HG02798 (cell line): Measurements from ENCODE around the gene BABAM2.

ENCODE experiments used
- ATAC-seq: cut with Tn5 transposase; IDR thresholded peaks from one replicate; pipeline ENCODE4 v1.9.1; 2021; ENCODE audit warnings: mild to moderate bottlenecking; ENCODE audit not compliant: unreplicated experiment, poor library complexity

Gene BABAM2

GRCh38 chr2:28053597-28053996 is 163.1 kb downstream of the BABAM2 start:
- no peak for ATAC-seq

- ATAC-seq, result no peak
Measured at GRCh38 chr2:28054916-28055315, 164.4 kb downstream of the BABAM2 start.

- ATAC-seq, result no peak
Measured at GRCh38 chr2:28055325-28055970, 164.9 kb downstream of the BABAM2 start.

GRCh38 chr2:28058791-28059190 is 168.3 kb downstream of the BABAM2 start:
- ATAC-seq, result no peak

GRCh38 chr2:28062867-28063266 is 172.3 kb downstream of the BABAM2 start:
- no peak for ATAC-seq

- ATAC-seq, result no peak
Measured at GRCh38 chr2:28063492-28063962, 173.0 kb downstream of the BABAM2 start.

GRCh38 chr2:28067602-28068001 is 177.1 kb downstream of the BABAM2 start:
- no peak for ATAC-seq

- no peak for ATAC-seq
Measured at GRCh38 chr2:28068088-28068487, 177.6 kb downstream of the BABAM2 start.

- no peak for ATAC-seq
Measured at GRCh38 chr2:28068527-28068926, 178.0 kb downstream of the BABAM2 start.

- no peak for ATAC-seq
Measured at GRCh38 chr2:28071221-28071620, 180.7 kb downstream of the BABAM2 start.

GRCh38 chr2:28074137-28074536 is 183.6 kb downstream of the BABAM2 start:
- ATAC-seq, result no peak

- ATAC-seq, result no peak
Measured at GRCh38 chr2:28080911-28081310, 190.4 kb downstream of the BABAM2 start.

- ATAC-seq, result no peak
Measured at GRCh38 chr2:28082131-28082530, 191.6 kb downstream of the BABAM2 start.

GRCh38 chr2:28083476-28083875 is 192.9 kb downstream of the BABAM2 start:
- no peak for ATAC-seq

GRCh38 chr2:28084564-28084963 is 194.0 kb downstream of the BABAM2 start:
- ATAC-seq, result no peak

GRCh38 chr2:28085201-28085600 is 194.7 kb downstream of the BABAM2 start:
- ATAC-seq, result no peak

GRCh38 chr2:28086611-28087010 is 196.1 kb downstream of the BABAM2 start:
- ATAC-seq, result no peak

GRCh38 chr2:28088970-28089369 is 198.4 kb downstream of the BABAM2 start:
- no peak for ATAC-seq

- ATAC-seq, result no peak
Measured at GRCh38 chr2:28089486-28089885, 199.0 kb downstream of the BABAM2 start.

- no peak for ATAC-seq
Measured at GRCh38 chr2:28093308-28093707, 202.8 kb downstream of the BABAM2 start.

GRCh38 chr2:28093768-28094167 is 203.2 kb downstream of the BABAM2 start:
- no peak for ATAC-seq

GRCh38 chr2:28094739-28095138 is 204.2 kb downstream of the BABAM2 start:
- no peak for ATAC-seq

- ATAC-seq, result no peak
Measured at GRCh38 chr2:28095622-28096021, 205.1 kb downstream of the BABAM2 start.
